ENCODE data around the gene C11orf52. TPM values are rescaled to one million over a fixed set of nuclear protein-coding genes. Genes with fewer than 3 reads are reported as not detected.

C11orf52 gene, protein sequence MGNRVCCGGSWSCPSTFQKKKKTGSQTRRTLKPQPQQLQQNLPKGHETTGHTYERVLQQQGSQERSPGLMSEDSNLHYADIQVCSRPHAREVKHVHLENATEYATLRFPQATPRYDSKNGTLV
- 0.83 TPM in 1 of 2 replicates, not detected in the other for total RNA-seq

DNA sequence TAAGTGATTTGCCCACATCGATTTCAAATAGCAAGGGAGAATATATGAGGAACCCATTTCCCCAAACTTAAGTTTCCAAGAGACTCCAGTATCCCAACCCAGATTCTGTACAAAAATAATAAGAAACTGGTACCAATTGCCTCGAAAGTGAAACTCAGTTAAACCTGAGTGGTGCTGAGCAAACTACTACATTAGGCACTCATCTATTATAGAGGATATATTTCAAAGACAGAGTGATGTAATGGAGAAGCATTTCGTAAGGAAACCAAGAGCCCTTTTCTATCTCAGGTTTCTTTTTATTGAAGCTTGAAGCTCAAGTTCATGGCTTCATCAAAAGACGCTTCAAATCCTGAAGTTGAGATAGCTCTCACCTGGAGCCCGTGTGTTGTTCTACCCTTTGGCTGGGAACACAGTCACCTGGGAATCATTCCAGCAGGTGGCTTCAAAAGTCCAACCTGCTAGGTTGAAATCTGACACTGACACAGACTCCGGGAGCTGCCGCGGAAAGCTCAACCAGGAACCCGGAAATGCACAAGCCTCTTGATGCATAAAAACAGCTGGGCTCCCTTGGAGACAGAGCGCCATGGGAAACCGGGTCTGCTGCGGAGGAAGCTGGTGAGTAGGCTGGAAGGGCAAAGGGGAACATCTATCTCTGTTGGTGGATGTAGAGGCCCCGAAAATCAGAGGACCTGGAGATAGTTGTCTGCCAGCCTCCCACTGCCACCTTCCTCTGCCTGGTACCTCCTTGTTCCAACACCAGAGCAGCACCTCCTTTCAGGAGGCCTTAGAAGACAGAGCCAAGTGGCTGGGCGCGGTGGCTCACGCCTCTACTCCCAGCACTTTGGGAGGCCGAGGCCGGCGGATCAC is at the start of gene C11orf52:
TSS of gene C11orf52 (plus strand) at position 524 of the 867 bp plus-strand sequence. CDS start at position 584, 60 bp downstream.

DNA sequence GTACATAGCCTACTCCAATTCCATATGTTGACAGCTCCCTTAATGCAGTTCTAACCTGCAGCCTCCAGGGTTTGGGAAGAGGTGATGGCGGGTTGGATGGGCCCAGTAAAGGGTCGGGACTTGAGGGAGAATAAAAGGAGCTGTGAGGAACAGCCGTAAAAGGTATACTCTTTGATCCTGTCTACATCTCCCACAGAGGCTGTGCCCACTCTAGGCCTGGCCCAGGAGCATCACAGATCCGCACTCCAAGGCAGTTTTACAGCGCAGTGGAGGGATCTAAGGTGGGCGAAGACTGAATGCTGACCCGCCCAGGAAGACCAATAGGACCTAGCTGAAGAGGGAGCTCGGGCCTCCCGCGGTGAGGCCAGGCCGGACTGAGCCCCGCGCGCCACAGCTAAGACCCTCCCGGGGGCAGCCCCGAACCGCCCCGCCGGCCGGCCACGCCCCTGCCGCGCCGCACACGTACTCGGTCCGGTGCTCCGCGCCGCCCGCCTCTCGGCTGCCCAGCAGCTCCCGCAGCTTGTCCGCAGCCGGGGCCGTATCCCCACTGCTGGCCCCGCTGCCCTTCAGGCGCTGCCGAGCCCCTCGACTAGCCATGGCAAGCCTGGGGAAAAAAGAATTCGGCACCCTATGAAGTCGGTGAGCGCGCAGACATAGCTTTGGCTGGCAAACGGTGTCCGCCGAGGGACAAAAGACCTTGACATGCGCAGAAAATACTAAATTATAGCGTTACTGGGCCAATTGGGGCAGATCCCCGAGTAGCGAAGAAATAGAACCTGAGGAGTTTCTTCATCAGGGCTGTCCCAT is 47.6 kb upstream of the C11orf52 start, which contains the start of gene ALG9:
TSS of gene ALG9 (minus strand) at position 696 of the 807 bp plus-strand sequence. CDS start at position 597, 99 bp downstream.

DNA sequence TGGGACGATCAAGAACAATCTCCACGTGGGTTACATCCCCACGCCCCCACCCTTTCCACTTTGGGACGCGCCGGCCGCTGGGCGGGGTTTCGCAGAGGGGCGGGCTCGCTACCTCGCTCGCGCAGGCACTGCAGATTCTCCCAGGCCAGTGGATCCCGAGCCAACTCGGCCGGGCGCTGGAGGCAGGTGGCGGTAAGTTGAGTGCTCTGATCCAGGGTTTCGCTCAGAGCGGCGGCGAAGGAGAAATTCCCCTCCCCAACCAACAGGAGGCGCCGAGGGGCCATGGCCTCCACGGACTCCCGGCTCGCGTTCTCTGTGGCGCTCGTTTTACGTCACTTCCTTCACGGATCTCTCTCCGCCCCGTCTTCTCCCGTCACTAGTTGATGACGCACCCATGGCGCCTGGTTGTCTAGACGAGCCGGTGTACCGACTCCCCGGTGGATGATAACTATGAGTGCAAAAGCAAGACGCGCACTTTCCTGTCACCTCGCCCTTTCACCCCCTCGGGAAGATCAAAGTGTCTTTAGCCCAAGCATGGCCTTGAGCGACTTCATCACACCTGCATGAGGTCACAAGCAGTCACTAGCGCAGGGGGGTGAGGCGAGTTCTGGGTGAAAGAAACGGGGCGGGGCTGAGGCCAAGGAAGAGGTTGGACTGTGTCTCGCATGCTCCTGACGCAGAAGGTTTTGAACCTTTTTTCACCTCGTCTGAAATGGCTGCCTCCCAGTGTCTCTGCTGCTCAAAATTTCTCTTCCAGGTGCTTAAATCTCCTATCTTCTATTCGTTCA is 39.7 kb upstream of the C11orf52 start, which contains the start of the genes CFAP68 and FDXACB1:
TSS of gene CFAP68 (plus strand) at position 693 of the 788 bp plus-strand sequence. CDS start at position 713, 20 bp downstream.
TSS of gene FDXACB1 (minus strand) at position 317 of the 788 bp plus-strand sequence. CDS start at position 284, 33 bp downstream.

DNA sequence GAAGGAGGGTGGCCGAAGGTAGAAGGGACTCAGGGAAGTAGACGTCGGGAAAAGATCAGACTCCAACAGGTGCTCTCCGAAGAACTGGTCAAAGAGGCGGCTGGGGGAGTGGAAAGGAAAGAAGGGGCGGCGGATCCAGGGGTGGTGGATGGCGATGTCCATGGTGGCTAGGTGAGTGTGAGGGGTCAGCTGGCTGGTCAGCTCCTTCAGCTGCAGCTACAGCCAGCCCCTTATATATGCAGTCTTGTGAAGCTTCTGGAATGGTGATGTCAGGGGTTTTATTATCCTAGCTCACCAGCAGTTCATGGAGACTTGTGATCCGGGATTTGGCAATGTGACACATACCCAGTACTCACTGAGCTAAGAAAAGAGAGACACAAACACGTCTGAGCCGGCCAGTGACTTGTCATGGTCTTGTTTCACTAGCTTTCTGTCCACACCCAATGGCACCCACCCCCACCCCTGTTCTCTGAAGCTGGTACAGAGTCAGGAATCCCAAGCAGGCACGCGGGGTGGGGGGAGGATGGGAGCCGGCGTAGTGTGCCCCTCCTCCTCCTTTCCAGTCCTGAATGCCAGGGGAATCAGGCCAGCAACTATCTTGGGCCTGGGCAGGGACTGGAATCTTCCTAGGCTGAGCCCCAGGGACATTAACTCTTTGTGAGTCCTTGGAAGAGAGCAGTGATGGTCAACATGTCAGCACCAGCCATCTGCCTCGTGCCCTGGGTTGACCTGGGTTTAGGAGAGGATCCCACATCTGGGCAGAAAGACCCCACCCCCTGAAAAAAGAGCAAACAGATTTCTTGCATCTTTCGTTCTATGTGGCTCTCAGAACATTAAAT is 6.9 kb upstream of the C11orf52 start, which contains the start of gene CRYAB:
TSS of gene CRYAB (minus strand) at position 208 of the 839 bp plus-strand sequence. CDS start at position 162, 46 bp downstream.

DNA sequence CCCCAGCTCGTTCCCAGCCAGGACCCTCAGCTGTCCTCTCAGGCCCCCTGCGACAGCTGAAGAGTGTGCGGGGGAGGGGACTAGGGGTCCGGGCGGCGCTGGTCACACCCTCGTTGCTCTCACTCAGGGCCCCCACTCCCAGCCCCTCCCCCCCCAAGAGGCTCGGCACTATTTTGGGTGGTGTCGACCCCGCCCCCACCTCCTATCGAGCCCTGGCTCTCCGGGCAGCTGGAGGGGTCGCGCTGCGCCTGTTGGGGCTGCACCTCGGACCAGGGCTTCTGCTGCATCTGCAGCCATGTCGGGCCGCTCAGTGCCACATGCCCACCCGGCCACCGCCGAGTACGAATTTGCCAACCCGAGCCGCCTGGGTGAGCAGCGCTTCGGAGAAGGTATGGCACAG is 6.2 kb upstream of the C11orf52 start, which contains the start of gene HSPB2:
TSS of gene HSPB2 (plus strand) at position 200 of the 400 bp plus-strand sequence. CDS start at position 296, 96 bp downstream.

Other genes starting within 250 kb of the C11orf52 start
- gene PPP2R1B, start 152.5 kb upstream of the C11orf52 start, total RNA-seq = 26.7 and 29.1 TPM in 2 replicates
- 30.9 and 40.1 TPM in 2 replicates for gene ALG9, start 47.3 kb upstream of the C11orf52 start, total RNA-seq
- gene FDXACB1, start 39.7 kb upstream of the C11orf52 start, total RNA-seq = 1.3 and 1.8 TPM in 2 replicates
- 8.0 and 9.6 TPM in 2 replicates for gene CFAP68, start 39.4 kb upstream of the C11orf52 start, total RNA-seq
- gene CRYAB, start 7.1 kb upstream of the C11orf52 start, total RNA-seq = 5.1 and 12.7 TPM in 2 replicates
- 0.14 and 0.18 TPM in 2 replicates for gene HSPB2, start 6.2 kb upstream of the C11orf52 start, total RNA-seq
- gene DIXDC1, start 18.4 kb downstream of the C11orf52 start, total RNA-seq = 16.2 and 22.1 TPM in 2 replicates
- 31.7 and 35.0 TPM in 2 replicates for gene DLAT, start 106.5 kb downstream of the C11orf52 start, total RNA-seq
- gene PIH1D2, start 155.1 kb downstream of the C11orf52 start, total RNA-seq = 1.5 and 1.6 TPM in 2 replicates
- 22.2 and 25.7 TPM in 2 replicates for gene NKAPD1, start 155.4 kb downstream of the C11orf52 start, total RNA-seq
- 69.3 and 93.7 TPM in 2 replicates for gene TIMM8B, start 167.8 kb downstream of the C11orf52 start, total RNA-seq
- gene SDHD, start 168.0 kb downstream of the C11orf52 start, total RNA-seq = 170 and 196 TPM in 2 replicates
- 5.8 and 9.2 TPM in 2 replicates for gene IL18, start 245.2 kb downstream of the C11orf52 start, total RNA-seq
- gene TEX12, start 248.5 kb downstream of the C11orf52 start, total RNA-seq = 0.14 and 0.28 TPM in 2 replicates

Data from smooth muscle cell of bladder (primary cell).